Mesothelial cell of epicardium (in vitro differentiated cells): ENCODE measurements around the gene SLC35F4. TPM values are rescaled to one million over a fixed set of nuclear protein-coding genes. Genes with fewer than 3 reads are reported as not detected.

Experiments used
- DNase-seq, 2 experiments: peaks; one replicate each; pipeline ENCODE4 v3.0.0; 2021; ENCODE audit warnings: low spot score in 2 of 2; ENCODE audit not compliant: unreplicated experiment in 2 of 2
- H3K27ac Mint-ChIP-seq: 2 replicates; pipeline ENCODE4 v1.8.0; 2021; ENCODE audit warnings: mixed read lengths
- H3K27me3 Mint-ChIP-seq: 2 replicates; pipeline ENCODE4 v1.8.0; 2021; ENCODE audit warnings: low read depth, mixed read lengths
- H3K36me3 Mint-ChIP-seq: 2 replicates; pipeline ENCODE4 v1.8.0; 2021; ENCODE audit warnings: mixed read lengths
- H3K4me1 Mint-ChIP-seq: 2 replicates; pipeline ENCODE4 v1.8.0; 2021; ENCODE audit warnings: mixed read lengths
- H3K4me3 Mint-ChIP-seq: 2 replicates; pipeline ENCODE4 v1.8.0; 2021; ENCODE audit warnings: mild to moderate bottlenecking, moderate library complexity, mixed read lengths
- H3K9me3 Mint-ChIP-seq: 2 replicates; pipeline ENCODE4 v1.8.0; 2021; ENCODE audit warnings: mixed read lengths
- CTCF ChIP-seq: fragments of 200-600 bp; sonication (generic); IDR thresholded peaks from one replicate; pipeline ENCODE4 v1.5.0; 2021; ENCODE audit warnings: antibody characterized with exemption; ENCODE audit not compliant: unreplicated experiment
- total RNA-seq: library from RNA; stranded (reverse); gene quantifications from 3 replicates; pipeline ENCODE4 v1.2.1, GENCODE V29; 2021

The SLC35F4 gene
- total RNA-seq, 1 donor from 2014 or later, result not detected

- no peaks in the 10 kb centered on the region for H3K36me3 Mint-ChIP-seq
- H3K9me3 Mint-ChIP-seq, result no peaks in the 10 kb centered on the region
- H3K27ac Mint-ChIP-seq, result no peak overlapping the region
- no peak for DNase-seq
- no peaks in the 10 kb centered on the region for H3K4me1 Mint-ChIP-seq
- TF ChIP-seq CTCF, result no peak
- H3K4me3 Mint-ChIP-seq, result no peak overlapping the region
- no peaks in the 10 kb centered on the region for H3K27me3 Mint-ChIP-seq
These were observed 225.9 kb downstream of the SLC35F4 start for GRCh38 chr14:57640036-57640435.

DNA sequence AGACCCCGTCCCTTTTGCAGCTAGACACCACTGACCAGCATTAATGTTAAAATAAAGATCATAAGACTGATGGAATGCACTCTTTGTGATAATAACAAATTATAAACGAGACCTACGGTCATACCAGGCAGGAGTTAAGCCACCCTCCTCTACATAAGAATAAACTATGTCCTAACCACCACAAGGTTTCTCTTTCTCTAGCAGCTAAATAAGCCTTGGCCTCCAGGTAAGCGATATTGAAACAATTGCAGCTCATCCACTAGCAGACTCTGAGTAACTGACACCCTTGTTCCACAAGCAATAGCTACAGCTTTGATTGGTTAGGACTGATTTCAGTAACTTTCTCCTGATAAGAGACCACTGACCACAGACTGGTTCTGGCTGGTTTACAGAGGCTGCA lies 228.0 kb downstream of the SLC35F4 start:
- Mint-ChIP-seq H3K36me3 (no peaks in the 10 kb centered on the region), H3K4me3 (no peak overlapping the region), H3K9me3 (no peaks in the 10 kb centered on the region), H3K27ac (no peak overlapping the region), H3K4me1 (peaks cover 6% of the 10 kb centered on the region), H3K27me3 (peaks cover 3% of the 10 kb centered on the region)
- no peak for DNase-seq
- no peak for TF ChIP-seq CTCF

DNA sequence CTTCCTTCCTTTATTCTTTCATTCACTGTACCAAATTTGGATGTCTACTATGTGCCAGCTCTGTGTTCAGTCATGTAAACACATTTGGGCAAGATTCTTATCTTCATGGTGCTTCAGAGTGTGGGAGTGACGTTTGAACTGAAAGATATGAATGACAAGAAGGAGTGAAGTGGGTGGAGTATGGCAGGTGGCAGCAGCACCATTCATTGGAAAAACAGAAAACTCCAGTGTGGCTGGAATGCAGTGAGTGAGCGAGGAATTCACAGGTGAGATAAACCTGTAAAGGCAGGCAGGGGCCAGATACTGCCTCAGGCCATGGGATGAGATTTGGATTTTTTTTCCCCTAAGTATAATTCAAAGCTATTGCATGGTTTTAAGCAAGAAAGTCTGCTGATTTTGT lies 231.6 kb downstream of the SLC35F4 start:
- no peak for TF ChIP-seq CTCF
- Mint-ChIP-seq H3K36me3 (no peaks in the 10 kb centered on the region), H3K27ac (no peak overlapping the region), H3K27me3 (peaks cover 18% of the 10 kb centered on the region), H3K4me3 (no peak overlapping the region), H3K4me1 (peaks cover 6% of the 10 kb centered on the region), H3K9me3 (no peaks in the 10 kb centered on the region)
- no peak for DNase-seq

DNA sequence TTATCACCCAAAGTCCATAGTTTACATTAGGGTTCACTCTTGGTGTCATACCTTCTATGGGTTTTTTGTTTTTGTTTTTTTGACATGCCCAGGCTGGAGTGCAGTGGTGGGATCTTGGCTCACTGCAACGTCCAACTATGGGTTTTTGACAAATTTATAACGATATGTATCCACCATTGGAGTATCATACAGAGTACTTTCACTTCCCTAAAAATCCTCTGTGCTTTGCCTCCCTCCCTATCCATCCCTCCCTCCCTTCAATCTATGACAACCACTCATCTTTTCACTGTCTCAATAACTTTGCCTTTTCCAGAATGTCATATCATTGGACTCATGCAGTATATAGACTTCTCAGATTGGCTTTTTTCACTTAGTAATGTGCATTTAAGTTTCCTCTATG lies 233.2 kb downstream of the SLC35F4 start:
- H3K4me1 Mint-ChIP-seq, result peaks cover 6% of the 10 kb centered on the region
- no peak overlapping the region for H3K27ac Mint-ChIP-seq
- no peaks in the 10 kb centered on the region for H3K9me3 Mint-ChIP-seq
- no peaks in the 10 kb centered on the region for H3K36me3 Mint-ChIP-seq
- H3K27me3 Mint-ChIP-seq, result peaks cover 18% of the 10 kb centered on the region
- H3K4me3 Mint-ChIP-seq, result no peak overlapping the region
- TF ChIP-seq CTCF, result no peak
- no peak for DNase-seq

- Mint-ChIP-seq H3K36me3 (no peaks in the 10 kb centered on the region), H3K27ac (no peak overlapping the region), H3K27me3 (no peaks in the 10 kb centered on the region), H3K4me1 (peaks cover 5% of the 10 kb centered on the region), H3K9me3 (peaks cover 6% of the 10 kb centered on the region), H3K4me3 (no peak overlapping the region)
- TF ChIP-seq CTCF, result no peak
- DNase-seq, result no peak
These were observed 248.4 kb downstream of the SLC35F4 start for GRCh38 chr14:57617510-57617909.

DNA sequence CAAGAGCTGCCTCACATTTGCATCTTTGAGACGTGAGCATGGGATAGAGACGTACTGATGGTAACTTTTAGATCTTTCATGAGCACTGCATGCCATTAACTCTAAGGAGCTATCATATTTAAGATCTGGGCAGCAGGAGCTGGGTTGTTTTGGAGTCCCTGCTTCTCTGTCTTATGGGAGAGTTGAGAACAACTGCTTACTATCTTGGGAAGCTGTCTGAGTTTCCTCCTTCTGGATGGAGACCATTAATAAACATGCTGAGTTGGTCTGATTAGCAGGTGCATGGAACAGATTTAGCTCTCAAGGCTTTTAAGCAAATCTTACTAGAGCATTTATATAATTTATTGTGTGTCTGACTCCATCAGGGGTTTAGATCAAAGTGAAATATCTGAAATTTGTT lies 252.9 kb downstream of the SLC35F4 start:
- peaks cover 5% of the 10 kb centered on the region for H3K4me1 Mint-ChIP-seq
- H3K27me3 Mint-ChIP-seq, result peaks cover 10% of the 10 kb centered on the region
- no peaks in the 10 kb centered on the region for H3K36me3 Mint-ChIP-seq
- H3K27ac Mint-ChIP-seq, result no peak overlapping the region
- H3K4me3 Mint-ChIP-seq, result no peak overlapping the region
- TF ChIP-seq CTCF, result no peak
- no peak for DNase-seq
- no peaks in the 10 kb centered on the region for H3K9me3 Mint-ChIP-seq
